HG03565 (cell line): Measurements from ENCODE around the gene QPCT.
"Not testable (repeated sequence)": the region's sequence is repeated elsewhere in the genome, so short reads cannot be mapped to it uniquely, and the experiment has no call there.

ENCODE experiments used
- ATAC-seq: cut with Tn5 transposase; IDR thresholded peaks from one replicate; pipeline ENCODE4 v1.9.1; 2021; ENCODE audit warnings: mild to moderate bottlenecking, moderate library complexity; ENCODE audit not compliant: unreplicated experiment

Gene QPCT

DNA sequence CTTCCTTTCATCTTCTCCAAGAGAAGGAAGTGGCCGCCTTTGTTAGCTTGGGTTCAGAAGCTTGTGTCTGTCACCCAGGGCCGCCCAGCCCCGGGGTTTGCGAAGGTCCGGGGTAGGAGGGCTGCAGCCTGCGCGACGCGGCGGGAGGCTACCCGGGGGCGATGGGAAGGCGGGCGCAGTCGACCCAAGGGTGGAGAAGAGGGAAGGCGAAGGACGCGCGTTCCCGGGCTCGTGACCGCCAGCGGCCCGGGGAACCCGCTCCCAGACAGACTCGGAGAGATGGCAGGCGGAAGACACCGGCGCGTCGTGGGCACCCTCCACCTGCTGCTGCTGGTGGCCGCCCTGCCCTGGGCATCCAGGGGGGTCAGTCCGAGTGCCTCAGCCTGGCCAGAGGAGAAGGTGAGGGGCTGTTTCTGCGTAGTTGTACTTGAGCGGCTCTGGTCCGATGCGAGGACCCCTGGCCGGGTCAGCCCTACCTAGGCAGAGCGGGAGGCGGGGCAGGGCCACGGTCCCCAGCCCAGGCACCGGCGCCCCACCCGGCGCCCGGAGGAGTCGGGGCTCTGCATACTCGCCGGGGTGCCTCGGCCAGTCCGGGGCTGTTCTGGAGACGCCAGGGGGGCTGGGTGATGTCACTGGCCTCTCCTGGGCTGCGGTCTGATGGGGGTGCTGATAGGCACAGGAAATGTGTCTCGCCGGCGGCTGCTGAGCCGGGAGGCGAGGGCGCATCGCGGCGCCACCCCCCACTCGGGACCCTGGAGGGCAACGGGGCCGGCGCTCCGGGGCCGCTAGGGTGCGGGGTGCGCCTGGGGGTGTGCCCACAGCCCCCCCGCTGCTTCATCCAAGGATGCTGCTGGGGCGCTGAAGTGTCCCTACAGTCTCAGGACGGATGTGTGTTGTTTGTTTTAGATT lies at the start of gene QPCT:
TSS of gene QPCT (plus strand) at position 178 of the 909 bp plus-strand sequence. CDS start at position 280, 102 bp downstream.
- no peak for ATAC-seq

DNA sequence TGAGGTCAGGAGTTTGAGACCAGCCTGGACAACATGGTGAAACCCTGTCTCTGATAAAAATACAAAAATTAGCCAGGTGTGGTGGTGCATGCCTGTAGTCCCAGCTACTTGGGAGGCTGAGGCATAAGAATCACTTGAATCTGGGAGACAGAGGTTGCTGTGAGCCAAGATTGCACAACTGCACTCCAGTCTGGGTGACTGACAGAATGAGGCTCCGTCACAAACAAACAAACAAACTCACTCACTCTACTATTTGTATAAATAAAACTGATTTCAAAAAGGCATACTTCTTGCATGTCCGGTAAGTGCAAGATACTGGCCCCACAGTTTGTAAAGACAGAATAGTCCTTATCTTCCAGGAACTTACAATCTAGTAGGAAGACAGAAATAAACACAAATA lies 49.6 kb upstream of the QPCT start:
- ATAC-seq = not testable (repeated sequence)

DNA sequence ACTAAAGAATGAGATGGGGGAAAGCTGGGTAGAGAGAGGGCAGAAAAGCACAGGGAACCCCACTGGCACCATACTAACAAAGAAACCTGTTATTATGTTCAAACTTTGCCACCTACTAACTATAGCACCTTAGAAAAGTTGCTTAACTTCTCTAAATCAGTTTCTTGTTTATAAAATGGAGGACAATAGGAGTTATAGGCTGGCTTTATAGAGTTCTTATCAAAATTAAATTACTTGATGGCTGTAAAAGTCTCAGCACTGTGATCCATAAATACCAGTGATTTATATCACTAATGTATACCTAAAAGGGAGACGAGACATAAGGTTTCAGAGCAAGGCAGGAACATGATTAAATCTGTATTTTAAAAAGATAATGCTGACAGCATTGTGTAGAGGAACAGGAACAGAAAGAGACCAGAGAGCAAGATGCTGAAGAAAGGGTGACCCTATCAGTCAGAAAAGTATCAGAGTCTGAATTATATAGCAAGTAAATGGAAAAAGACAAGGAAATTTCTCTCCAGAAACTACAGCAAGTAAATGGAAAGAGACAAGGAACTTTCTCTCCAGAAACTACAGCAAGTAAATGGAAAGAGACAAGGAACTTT lies 48.9 kb upstream of the QPCT start:
- ATAC-seq = no peak

DNA sequence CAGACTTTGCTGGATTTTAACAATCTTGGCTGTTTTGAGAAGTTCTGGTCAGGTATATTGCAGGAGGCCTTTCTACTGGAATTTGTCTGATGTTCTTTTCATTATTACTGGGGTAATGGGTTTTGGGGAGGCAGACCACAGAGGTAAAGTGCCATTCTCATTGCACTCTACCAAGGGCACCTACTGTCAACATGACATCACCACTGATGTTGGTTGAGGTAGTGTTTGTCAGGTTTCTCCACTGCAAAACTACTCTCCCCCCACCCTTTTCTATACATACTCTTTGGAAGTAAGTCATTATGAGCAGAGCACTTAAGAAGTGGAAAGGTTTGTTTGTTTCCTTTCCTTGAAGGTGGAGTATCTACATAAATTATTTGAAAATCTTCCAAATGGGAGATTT lies 46.8 kb upstream of the QPCT start:
- no peak for ATAC-seq

DNA sequence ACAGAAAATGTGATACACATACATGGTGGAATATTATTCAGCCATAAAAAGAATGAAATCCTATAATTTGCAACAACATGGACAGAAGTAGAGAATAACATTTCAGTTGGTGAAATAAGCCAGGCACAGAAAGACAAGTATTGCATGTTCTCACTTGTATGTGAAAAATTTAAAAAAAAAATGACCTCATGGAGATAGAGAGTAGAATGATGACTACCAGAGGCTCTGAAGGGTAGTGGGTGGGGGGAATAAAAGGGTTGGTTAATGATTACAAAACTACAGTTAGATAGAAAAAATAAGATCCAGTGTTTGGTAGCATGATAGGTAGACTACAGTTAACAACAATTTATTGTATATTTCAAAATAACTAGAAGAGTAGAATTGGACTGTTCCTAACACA lies 44.3 kb upstream of the QPCT start:
- no peak for ATAC-seq

DNA sequence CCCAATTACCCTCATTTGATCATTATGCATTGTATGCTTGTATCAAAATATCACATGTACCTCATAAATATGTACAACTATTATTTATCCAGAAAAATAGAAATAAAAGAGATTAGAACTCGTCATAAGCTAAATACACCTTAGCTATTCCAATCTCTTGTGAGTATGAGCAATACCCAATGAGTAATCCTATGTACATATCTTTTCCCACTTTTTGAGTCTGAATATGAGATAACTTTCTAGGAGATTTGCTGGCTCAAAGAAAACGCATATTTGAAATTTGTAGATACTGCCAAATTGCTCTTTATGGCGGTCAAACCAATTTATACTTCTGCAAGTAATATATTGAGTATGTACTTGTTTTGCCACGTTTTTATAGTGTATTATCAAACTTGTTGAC lies 43.9 kb upstream of the QPCT start:
- ATAC-seq = no peak

DNA sequence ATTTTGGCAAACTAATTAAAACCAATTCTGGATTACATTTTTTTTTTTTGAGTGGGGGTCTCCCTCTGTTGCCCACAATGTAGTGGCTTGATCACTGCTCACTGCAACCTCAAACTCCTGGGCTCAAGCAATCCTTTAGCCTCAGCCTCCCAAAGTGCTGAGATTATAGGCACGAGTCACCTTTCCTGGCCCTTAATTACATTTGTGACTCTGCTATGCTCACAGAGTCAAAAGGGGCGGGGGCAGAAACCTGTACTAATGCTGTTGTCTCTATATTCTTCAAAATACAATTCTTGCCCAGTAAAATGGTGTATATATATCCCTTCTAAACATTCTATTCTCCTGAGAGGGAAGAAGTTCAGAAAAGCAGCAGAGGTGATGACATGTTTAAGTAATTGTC lies 43.0 kb upstream of the QPCT start:
- ATAC-seq = no peak

DNA sequence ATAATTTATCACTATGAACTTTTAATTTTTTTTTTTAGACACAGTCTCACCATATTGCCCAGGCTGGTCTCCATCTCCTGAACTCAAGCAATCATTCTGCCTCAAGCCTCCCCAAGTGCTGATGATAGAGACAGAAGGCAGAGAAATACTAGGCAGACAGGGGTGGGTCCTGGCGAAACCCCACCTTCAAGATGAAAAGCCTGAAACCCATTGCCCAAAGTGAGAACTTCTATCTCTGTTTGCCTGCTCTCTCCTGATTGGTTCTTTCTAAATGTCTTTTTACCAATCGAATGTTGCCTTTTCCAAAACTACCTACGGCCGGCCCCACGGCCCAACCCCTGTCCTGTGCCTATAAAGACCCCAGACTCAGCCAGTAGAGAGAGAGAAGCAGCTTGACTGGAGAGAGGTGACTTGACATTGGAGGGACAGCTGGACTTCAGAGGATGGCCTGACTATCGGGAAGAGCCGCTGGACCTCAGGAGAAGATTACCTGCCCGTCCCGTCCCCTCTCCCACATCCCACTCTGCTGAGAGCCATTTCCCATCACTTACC lies 41.7 kb upstream of the QPCT start:
- no peak for ATAC-seq

DNA sequence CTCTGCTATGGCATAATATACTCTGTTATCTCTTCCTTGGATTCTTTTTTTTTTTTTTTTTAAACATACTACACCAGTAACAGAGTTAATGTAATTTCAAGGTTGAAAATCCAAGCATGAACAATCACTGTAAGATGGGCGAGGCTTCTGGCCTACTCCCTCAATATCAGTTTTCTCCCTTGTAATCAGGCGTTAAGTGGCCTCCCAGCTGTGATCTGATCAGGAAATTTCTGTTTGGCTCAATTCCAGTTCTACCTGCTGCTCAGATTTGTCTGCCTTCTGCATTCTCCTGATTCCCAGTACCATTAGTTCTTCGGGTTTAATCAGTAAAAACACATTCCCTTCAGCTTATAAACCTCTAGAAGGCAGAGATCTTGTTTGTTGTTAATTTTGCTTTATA lies 38.4 kb upstream of the QPCT start:
- ATAC-seq = no peak

DNA sequence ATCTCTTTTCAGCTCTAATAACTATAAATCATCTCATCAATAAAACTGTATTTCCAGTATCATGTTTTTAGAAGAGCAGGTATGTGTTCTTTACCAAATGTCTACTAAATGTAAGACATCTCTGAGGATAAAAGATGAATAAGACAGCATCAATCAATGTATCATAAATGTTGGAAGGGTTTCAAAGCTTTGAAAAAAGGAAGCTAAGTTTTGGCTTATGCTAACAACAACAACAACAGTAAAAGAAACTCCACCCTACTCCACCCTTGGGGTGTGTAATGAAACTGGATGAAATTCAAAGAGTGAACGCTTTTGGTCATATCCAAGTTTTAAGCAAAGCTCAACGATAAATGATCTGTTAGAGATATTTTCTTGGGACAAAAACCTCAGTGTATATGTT lies 36.9 kb upstream of the QPCT start:
- ATAC-seq = no peak

DNA sequence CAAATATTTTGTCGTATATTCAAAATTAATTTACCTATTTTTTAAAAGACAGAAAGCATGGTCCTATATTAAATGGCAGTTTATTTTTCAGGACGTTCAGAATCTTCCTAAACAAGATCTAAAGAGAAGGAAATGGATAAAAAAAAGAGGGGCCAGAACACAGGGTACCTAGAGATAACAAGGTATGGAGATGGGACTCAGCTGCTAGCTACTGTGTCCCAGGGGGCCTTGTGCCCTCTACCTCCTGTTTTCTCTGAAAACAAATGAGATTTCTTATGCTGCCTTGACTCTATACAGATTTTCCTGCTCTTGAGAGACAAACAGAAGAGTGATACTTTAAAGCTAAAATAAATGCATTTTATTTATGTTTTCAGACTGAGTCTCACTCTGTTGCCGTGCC lies 29.1 kb upstream of the QPCT start:
- ATAC-seq = no peak

DNA sequence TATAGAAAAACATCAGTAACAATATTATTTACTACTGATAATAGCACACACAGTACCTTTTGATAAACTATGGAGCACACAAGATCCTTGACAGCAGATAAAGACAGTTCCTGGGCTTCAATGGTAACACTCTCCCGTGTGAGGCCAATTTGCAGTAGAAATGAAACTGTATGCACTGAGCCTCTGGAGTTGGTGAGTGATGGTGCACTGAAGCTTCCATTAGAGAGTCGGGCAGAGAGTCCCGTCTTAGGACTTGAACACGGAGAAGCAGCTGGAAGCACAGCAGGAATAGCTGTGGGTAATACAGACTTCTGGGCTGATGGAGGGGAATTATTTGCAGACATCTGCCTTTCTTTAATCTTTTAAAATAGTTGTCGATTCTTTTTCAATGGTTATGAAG lies 28.2 kb upstream of the QPCT start:
- no peak for ATAC-seq

DNA sequence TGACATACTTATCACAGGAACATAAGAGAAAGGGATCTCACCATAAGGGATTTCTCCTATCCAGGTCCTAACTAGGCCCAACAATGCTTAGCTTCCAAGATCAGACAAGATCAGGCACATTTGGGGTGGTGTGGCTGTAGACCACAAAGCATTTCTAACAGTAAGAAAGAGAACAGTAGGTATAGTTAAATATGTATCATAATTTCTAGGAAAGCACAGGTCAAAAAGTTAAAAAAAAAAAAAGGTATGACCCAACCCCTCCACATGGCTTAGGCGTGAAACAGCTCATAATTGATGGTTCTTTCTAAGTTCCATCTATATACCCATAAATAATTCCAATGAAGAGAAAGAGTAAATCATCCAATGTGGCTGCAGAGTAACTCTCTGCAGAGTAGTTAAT lies 26.7 kb upstream of the QPCT start:
- ATAC-seq = no peak

DNA sequence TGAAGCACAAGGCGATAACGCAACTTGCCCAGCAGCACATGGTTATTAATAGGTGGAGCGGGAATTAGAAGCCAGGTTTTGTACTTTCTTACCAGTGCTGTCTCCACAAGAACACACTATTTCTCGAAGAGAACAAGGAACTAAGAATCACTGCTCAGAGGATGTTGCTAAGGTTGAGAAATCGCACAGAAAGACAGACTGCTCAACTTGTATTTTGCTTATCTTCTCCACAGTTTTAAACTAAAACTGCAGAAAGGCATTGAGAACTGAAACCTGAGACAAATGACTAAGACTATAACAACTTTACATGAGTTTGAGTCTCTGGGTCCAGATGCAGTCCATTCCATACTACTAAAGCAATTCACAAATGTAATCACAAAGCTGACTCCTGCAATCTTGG lies 26.0 kb upstream of the QPCT start:
- ATAC-seq = peak; percentile 60

DNA sequence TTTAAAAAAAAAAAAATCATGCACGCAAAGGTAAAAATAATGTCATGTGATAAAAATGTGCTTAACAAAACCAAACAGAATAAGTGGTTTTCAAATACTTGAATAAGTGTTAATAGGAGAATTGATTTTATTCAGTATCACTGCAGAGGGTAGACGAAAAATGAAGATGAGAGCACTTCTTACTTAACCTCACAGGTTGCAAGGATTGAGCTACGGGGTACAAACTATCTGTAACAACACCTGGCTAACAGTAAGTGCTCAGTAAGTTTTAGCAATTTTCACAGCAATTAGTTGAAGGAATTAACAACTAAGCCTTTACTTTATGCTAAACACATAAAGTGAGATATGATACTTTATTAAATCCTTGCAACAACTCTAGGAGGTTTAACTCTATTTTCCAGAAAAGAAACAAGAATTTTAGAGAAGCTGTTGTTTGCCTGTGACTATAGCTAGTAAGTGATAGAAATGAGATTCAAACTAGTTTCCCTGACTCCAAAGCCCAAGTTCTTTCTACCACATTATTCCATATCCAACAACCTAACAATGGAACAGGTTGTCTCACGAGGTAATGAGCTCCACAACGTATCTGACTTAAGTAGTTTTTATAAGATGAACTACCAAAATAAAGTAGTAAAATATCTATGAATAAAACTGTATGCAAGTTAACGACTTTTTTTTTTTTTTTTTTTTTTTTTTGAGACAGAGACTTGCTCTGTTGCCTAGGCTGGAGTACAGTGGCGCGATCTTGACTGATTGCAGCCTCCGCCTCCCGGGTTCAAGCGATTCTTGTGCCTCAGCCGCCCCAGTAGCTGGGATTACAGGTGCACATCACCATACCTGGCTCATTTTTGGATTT lies 24.4 kb upstream of the QPCT start:
- no peak for ATAC-seq

DNA sequence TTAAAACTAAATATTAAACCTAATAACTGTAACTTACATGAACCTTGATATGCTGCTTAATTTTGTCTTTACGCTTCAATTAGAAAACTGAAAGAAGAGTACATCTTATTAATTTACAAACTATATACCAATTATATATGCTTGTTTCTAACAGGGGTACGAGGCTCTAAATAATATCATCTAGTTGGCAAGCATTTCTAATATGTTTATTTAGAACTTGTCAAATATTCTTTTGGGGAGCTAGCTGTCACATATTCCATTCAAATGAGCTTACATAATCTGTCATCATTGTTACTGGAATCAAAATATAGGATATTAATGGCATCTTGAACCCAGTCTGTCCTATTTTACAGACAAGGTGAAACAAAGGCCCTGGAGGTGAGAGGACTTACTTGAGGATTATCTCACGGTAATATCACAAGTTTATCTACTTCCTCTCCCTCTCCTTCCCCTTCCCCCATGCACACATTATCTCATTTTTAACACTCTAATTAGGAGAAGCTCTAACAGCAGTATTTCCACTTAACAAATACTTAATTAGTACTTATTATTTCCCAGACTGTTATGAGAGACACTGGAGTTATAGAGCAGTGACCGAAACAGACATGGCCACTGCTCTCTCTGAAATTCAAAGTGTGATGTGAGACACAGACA lies 23.3 kb upstream of the QPCT start:
- ATAC-seq = no peak

DNA sequence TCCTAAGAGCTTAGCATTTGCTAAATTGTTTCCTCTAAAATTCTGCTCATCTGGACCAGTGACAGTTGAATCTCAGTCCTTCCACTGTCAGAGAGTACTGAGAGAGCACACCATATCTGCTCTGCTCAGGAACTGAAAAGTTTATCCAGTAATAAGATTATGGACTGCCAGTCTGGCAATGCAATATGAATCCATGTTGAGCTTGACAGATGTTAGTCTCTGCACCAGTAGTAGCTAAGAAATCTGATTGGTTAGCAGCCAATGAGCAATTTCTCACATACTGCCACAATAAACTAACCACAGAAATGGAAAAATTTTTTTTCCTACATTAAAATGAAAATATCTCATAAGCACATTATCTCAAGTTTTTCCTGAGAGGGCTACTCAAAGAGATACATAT lies 22.1 kb upstream of the QPCT start:
- no peak for ATAC-seq

DNA sequence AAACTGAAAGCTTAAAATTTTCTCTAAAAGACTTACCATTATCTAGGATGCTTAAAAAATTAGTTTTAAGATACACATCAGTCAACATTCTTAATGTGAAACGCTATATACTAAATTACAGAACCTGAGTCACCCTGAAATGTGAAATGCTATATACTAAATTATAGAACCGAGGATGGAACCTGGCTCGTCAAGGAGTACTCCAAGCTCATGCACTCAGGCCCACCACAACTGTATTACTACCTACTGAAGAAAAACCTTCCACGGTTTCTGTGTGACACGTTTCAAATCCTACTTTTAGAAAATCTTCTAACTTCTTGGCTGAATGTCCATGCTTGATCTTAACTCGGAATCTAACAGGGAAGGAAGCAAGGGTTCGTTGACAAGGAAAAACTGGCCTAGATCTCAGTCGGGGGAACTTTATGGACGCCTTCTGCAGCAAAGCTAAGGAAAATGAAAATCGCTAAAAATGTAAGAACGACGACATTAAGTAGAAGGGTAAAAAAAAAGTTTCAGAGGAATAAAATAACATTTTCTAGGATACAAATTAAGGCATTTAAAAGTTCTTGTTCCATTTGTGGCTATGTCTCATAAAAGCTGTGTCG lies 21.2 kb upstream of the QPCT start:
- no peak for ATAC-seq

DNA sequence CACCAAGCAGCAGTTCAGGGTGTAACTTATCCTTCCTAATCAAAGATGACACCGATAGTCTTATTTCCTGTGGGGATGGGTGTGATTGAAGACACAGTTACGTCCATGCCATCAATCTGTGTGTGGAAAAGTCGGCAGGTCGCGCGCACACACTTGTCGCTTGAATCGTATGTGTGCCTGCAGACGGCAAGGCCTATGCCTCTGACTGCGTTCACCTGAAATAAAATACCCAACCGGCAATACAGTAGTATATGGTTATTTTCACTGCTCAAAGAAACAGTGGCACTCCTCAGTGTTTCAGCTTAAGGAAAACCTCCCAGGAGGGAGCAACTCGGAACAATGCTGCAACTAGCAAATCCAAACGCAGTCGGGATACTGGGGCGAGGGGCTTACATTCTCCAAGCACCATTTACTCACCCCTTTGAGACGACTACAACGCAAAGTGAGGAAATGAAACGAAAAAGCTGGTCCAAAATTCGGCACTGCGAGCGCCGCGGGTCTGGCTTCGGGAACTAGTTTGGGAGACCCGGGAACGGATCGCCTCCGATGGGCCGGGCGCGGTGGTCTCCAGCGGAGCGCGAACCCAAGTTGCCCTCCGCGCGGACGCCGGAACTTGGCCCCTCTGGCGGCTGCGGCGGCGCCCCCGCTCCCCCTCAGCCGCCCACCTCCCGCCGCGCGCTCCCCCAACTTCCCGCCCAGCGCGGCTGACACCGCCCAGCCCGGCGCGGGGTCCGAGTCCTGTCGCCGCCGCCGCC lies 20.5 kb upstream of the QPCT start:
- peak; percentile 1 for ATAC-seq

DNA sequence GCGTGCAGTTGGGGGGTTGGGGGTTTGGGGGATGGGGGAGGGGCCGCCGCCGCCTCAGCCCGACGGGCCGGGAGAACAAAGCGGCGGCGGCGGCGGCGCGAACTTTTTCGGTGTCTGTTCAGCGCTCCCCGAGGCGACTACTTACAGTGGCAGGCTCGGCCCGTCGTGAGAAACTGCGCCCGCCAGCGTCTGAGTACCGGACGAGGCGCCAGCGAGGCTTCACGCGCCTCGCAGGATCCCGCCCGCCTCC lies 20.0 kb upstream of the QPCT start:
- no peak for ATAC-seq
